Mucosa of stomach (tissue), 1 donor: ENCODE measurements around the gene HCN2.

ENCODE experiments used
- H3K27me3 ChIP-seq: one replicate; pipeline ENCODE4 v1.7.0; 2013; ENCODE audit warnings: mild to moderate bottlenecking, low read length; ENCODE audit not compliant: control insufficient read depth, insufficient read depth
- H3K36me3 ChIP-seq: one replicate; pipeline ENCODE4 v1.7.0; 2013; ENCODE audit warnings: low read length; ENCODE audit not compliant: control insufficient read depth, insufficient read depth
- H3K4me1 ChIP-seq: one replicate; pipeline ENCODE4 v1.7.0; 2013; ENCODE audit warnings: mild to moderate bottlenecking, low read length; ENCODE audit not compliant: control insufficient read depth, insufficient read depth
- H3K4me3 ChIP-seq: one replicate; pipeline ENCODE4 v1.7.0; 2013; ENCODE audit warnings: low read length
- H3K9ac ChIP-seq: one replicate; pipeline ENCODE4 v1.7.0; 2013; ENCODE audit warnings: mild to moderate bottlenecking, low read length, moderate library complexity
- H3K9me3 ChIP-seq: one replicate; pipeline ENCODE4 v1.7.0; 2013; ENCODE audit warnings: mild to moderate bottlenecking, low read length, moderate library complexity; ENCODE audit not compliant: control insufficient read depth
- donor health status: Pancreatic carcinoma.

The HCN2 gene

GRCh38 chr19:656751-657559, 67.3 kb downstream of the HCN2 start:
- H3K9ac ChIP-seq: no peak overlapping the region
- no peaks in the 10 kb centered on the region for H3K27me3 ChIP-seq
- no peaks in the 10 kb centered on the region for H3K9me3 ChIP-seq
- no peak overlapping the region for H3K4me3 ChIP-seq
- H3K36me3 ChIP-seq: no peaks in the 10 kb centered on the region
- peaks cover 45% of the 10 kb centered on the region for H3K4me1 ChIP-seq

- no peaks in the 10 kb centered on the region for H3K36me3 ChIP-seq
- H3K4me3 ChIP-seq: no peak overlapping the region
- H3K4me1 ChIP-seq: peaks cover 45% of the 10 kb centered on the region
- no peak overlapping the region for H3K9ac ChIP-seq
- no peaks in the 10 kb centered on the region for H3K9me3 ChIP-seq
- no peaks in the 10 kb centered on the region for H3K27me3 ChIP-seq
These were observed 67.9 kb downstream of the HCN2 start for GRCh38 chr19:657611-658010.

GRCh38 chr19:658059-658839, 68.6 kb downstream of the HCN2 start:
- Histone ChIP-seq H3K4me3 (no peak overlapping the region), H3K36me3 (no peaks in the 10 kb centered on the region), H3K9ac (peak overlapping the region; percentile 22), H3K4me1 (peaks cover 45% of the 10 kb centered on the region), H3K9me3 (no peaks in the 10 kb centered on the region), H3K27me3 (no peaks in the 10 kb centered on the region)

GRCh38 chr19:658916-659839, 69.5 kb downstream of the HCN2 start:
- H3K36me3 ChIP-seq: no peaks in the 10 kb centered on the region
- no peaks in the 10 kb centered on the region for H3K9me3 ChIP-seq
- peaks cover 50% of the 10 kb centered on the region for H3K4me1 ChIP-seq
- H3K27me3 ChIP-seq: no peaks in the 10 kb centered on the region
- peak overlapping the region; percentile 22 for H3K9ac ChIP-seq
- no peak overlapping the region for H3K4me3 ChIP-seq

GRCh38 chr19:660793-661426, 71.2 kb downstream of the HCN2 start:
- Histone ChIP-seq H3K27me3 (no peaks in the 10 kb centered on the region), H3K9ac (peak overlapping the region; percentile 85), H3K36me3 (no peaks in the 10 kb centered on the region), H3K9me3 (no peaks in the 10 kb centered on the region), H3K4me1 (peaks cover 55% of the 10 kb centered on the region), H3K4me3 (peak overlapping the region; percentile 74)

GRCh38 chr19:661427-662196, 71.9 kb downstream of the HCN2 start:
- H3K9ac ChIP-seq: peak overlapping the region; percentile 85
- H3K4me3 ChIP-seq: peak overlapping the region; percentile 74
- no peaks in the 10 kb centered on the region for H3K36me3 ChIP-seq
- no peaks in the 10 kb centered on the region for H3K9me3 ChIP-seq
- H3K27me3 ChIP-seq: no peaks in the 10 kb centered on the region
- H3K4me1 ChIP-seq: peaks cover 55% of the 10 kb centered on the region

GRCh38 chr19:662207-662961, 72.7 kb downstream of the HCN2 start:
- no peaks in the 10 kb centered on the region for H3K36me3 ChIP-seq
- H3K27me3 ChIP-seq: no peaks in the 10 kb centered on the region
- no peaks in the 10 kb centered on the region for H3K9me3 ChIP-seq
- H3K4me1 ChIP-seq: peaks cover 50% of the 10 kb centered on the region
- H3K4me3 ChIP-seq: peak overlapping the region; percentile 74
- H3K9ac ChIP-seq: peak overlapping the region; percentile 85

- no peaks in the 10 kb centered on the region for H3K36me3 ChIP-seq
- H3K4me3 ChIP-seq: peak within 1 kb of the TSS; percentile 74
- peaks cover 45% of the 10 kb centered on the region for H3K4me1 ChIP-seq
- H3K9ac ChIP-seq: peak within 1 kb of the TSS; percentile 85
- no peaks in the 10 kb centered on the region for H3K27me3 ChIP-seq
- H3K9me3 ChIP-seq: no peaks in the 10 kb centered on the region
These were observed 73.4 kb downstream of the HCN2 start, which contains the start of gene RNF126 for GRCh38 chr19:662962-663681. Gene RNF126 (minus strand): TSS chr19:663214. CDS start chr19:663121, 93 bp downstream.

- H3K27me3 ChIP-seq: no peaks in the 10 kb centered on the region
- peak overlapping the region; percentile 63 for H3K4me3 ChIP-seq
- H3K36me3 ChIP-seq: no peaks in the 10 kb centered on the region
- peak overlapping the region; percentile 68 for H3K9ac ChIP-seq
- H3K9me3 ChIP-seq: no peaks in the 10 kb centered on the region
- H3K4me1 ChIP-seq: peaks cover 39% of the 10 kb centered on the region
These were observed 74.0 kb downstream of the HCN2 start for GRCh38 chr19:663682-664117.

- Histone ChIP-seq H3K9me3 (no peaks in the 10 kb centered on the region), H3K36me3 (no peaks in the 10 kb centered on the region), H3K27me3 (no peaks in the 10 kb centered on the region), H3K4me3 (no peak overlapping the region), H3K4me1 (peaks cover 27% of the 10 kb centered on the region), H3K9ac (peak overlapping the region; percentile 34)
These were observed 75.3 kb downstream of the HCN2 start for GRCh38 chr19:664913-665443.
